Neural progenitor cell (in vitro differentiated cells): Measurements from ENCODE around the gene MAPKAPK3.

Experiments used
- CTCF ChIP-seq: fragments of 200-600 bp; sonication (generic); IDR thresholded peaks from 2 replicates; pipeline ENCODE4 v1.5.1; 2017; ENCODE audit warnings: antibody characterized with exemption, mild to moderate bottlenecking
- EZH2phosphoT487 ChIP-seq: fragments of 200-600 bp; sonication (generic); IDR thresholded peaks from 2 replicates; pipeline ENCODE4 v1.6.1; 2017; ENCODE audit warnings: antibody characterized with exemption

- TF ChIP-seq EZH2phosphoT487 (no peak), CTCF (no peak)
Measured at GRCh38 chr3:50616770-50617095, 218 bp upstream of the MAPKAPK3 start.
